Activated CD8-positive, alpha-beta T cell treated with anti-CD3 and anti-CD28 coated beads, Interleukin-2, amount 10 ng/mL, durations not matched to agents 7 days and 5 days (primary cell): ENCODE results near the gene SHROOM4. TPM values are rescaled to one million over a fixed set of nuclear protein-coding genes. Genes with fewer than 3 reads are reported as not detected.

Experiments
- ATAC-seq: fragments of 150-1000 bp; cut with Tn5 transposase; one replicate; pipeline ENCODE4 v1.10.0; 2021; ENCODE audit warnings: moderate library complexity
- CTCF ChIA-PET: fragments of 350-600 bp; sonication (Branson Sonifier 250); formaldehyde crosslinking; loops from one replicate; lab custom pipeline; 2021; ENCODE audit warnings: antibody characterized with exemption; lab: Charles Lee
- POLR2A ChIA-PET: fragments of 350-600 bp; sonication (Branson Sonifier 250); formaldehyde crosslinking; loops from one replicate; lab custom pipeline; 2021; ENCODE audit warnings: antibody characterized with exemption; lab: Charles Lee
- DNase-seq: peaks from one replicate; pipeline ENCODE4 v3.0.0-alpha.2; 2020
- H3K27ac Mint-ChIP-seq: one replicate; pipeline ENCODE4 v1.8.0; 2021; ENCODE audit warnings: mild to moderate bottlenecking, mixed read lengths
- H3K27me3 Mint-ChIP-seq: one replicate; pipeline ENCODE4 v1.8.0; 2021; ENCODE audit warnings: low read depth, mixed read lengths
- H3K36me3 Mint-ChIP-seq: one replicate; pipeline ENCODE4 v1.8.0; 2021; ENCODE audit warnings: low read depth, mixed read lengths
- H3K4me1 Mint-ChIP-seq: one replicate; pipeline ENCODE4 v1.8.0; 2021; ENCODE audit warnings: low read depth, mixed read lengths
- H3K4me3 Mint-ChIP-seq: one replicate; pipeline ENCODE4 v1.8.0; 2021; ENCODE audit warnings: mild to moderate bottlenecking, mixed read lengths
- H3K9me3 Mint-ChIP-seq: one replicate; pipeline ENCODE4 v1.8.0; 2022; ENCODE audit warnings: mixed read lengths; ENCODE audit not compliant: insufficient read depth
- total RNA-seq, 2 experiments: library from RNA; stranded (reverse); gene quantifications; one replicate each; pipeline ENCODE4 v1.2.3, GENCODE V29; 2021

SHROOM4 gene
- total RNA-seq, 2 experiments from 2014 or later, result not detected

DNA sequence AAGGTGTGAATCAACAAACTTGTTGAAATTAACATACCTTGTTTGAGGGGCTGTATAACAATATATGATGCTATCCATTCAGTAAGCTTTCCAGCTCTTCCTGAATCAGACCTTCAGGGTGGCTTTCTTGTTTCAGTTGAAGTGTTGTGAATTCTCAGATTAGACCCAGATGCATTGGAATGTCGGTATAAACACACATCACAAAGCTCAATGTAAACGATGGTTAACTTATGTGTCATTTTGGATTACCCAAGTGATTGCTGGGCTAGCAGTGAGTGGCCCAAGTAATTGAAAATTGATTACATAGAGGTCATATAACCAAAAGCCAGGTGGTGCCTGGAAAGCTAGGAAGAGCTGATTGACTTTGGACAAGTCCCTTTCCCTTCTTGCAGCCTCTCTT lies 115.0 kb downstream of the SHROOM4 start:
- no peak overlapping the region for H3K4me3 Mint-ChIP-seq
- no peaks in the 10 kb centered on the region for H3K4me1 Mint-ChIP-seq
- no peaks in the 10 kb centered on the region for H3K9me3 Mint-ChIP-seq
- ChIA-PET CTCF (no interaction called here), POLR2A (no interaction called here)
- no peak for DNase-seq
- peaks cover 4% of the 10 kb centered on the region for H3K27me3 Mint-ChIP-seq
- no peak for ATAC-seq
- H3K27ac Mint-ChIP-seq, result no peak overlapping the region
- no peaks in the 10 kb centered on the region for H3K36me3 Mint-ChIP-seq

GRCh38 chrX:50697691-50698090 lies 116.3 kb downstream of the SHROOM4 start:
- no peaks in the 10 kb centered on the region for H3K4me1 Mint-ChIP-seq
- ChIA-PET CTCF (no interaction called here), POLR2A (no interaction called here)
- peaks cover 7% of the 10 kb centered on the region for H3K27me3 Mint-ChIP-seq
- H3K36me3 Mint-ChIP-seq, result no peaks in the 10 kb centered on the region
- DNase-seq (no peak), ATAC-seq (no peak)
- no peak overlapping the region for H3K27ac Mint-ChIP-seq
- H3K9me3 Mint-ChIP-seq, result no peaks in the 10 kb centered on the region
- H3K4me3 Mint-ChIP-seq, result no peak overlapping the region

DNA sequence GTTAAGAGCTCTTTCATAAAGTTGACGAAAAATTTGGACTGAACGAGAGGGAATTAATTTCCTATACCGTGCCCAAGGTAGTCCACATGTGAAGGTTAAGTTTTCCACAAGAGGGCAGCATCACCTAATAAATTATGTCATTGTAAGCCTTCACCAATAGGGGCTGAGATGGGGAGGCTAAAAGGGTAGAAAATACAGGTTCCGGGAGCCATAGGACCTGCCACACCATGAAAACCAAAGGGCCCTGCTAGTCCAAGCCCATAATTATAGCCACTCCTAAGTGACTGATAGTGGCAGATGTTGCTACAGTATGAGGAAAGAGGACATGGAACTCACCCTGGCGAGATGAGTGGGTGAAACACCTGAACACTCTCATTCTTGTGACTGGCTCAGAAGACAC lies 122.2 kb downstream of the SHROOM4 start:
- ChIA-PET CTCF (interaction anchor here (0.8 to 1.2 kb wide), 6 partner anchors 9 to 251 kb away, joined by 3 to 5 read pairs (median 4); no protein-coding TSS in a partner anchor), POLR2A (no interaction called here)
- Mint-ChIP-seq H3K4me3 (no peak overlapping the region), H3K36me3 (no peaks in the 10 kb centered on the region), H3K9me3 (no peaks in the 10 kb centered on the region), H3K27me3 (peaks cover 7% of the 10 kb centered on the region), H3K4me1 (no peaks in the 10 kb centered on the region), H3K27ac (no peak overlapping the region)
- DNase-seq (peak; percentile 21), ATAC-seq (peak; percentile 58)

GRCh38 chrX:50684871-50685270 lies 129.1 kb downstream of the SHROOM4 start:
- no peak for ATAC-seq
- no peaks in the 10 kb centered on the region for H3K9me3 Mint-ChIP-seq
- H3K4me3 Mint-ChIP-seq, result no peak overlapping the region

GRCh38 chrX:50680990-50681389 lies 133.0 kb downstream of the SHROOM4 start:
- ChIA-PET CTCF (interaction anchor here (1.1 kb wide), 1 partner anchor 10 kb away, joined by 3 read pairs; no protein-coding TSS in a partner anchor), POLR2A (no interaction called here)
- no peaks in the 10 kb centered on the region for H3K9me3 Mint-ChIP-seq
- H3K27ac Mint-ChIP-seq, result no peak overlapping the region
- H3K4me3 Mint-ChIP-seq, result no peak overlapping the region
- no peak for DNase-seq
- no peak for ATAC-seq
- H3K27me3 Mint-ChIP-seq, result no peaks in the 10 kb centered on the region
- no peaks in the 10 kb centered on the region for H3K36me3 Mint-ChIP-seq
- H3K4me1 Mint-ChIP-seq, result no peaks in the 10 kb centered on the region

More at GRCh38 chrX:50684871-50685270, 129.1 kb downstream of the SHROOM4 start:
- Mint-ChIP-seq H3K27me3 (no peaks in the 10 kb centered on the region), H3K36me3 (no peaks in the 10 kb centered on the region), H3K4me1 (no peaks in the 10 kb centered on the region), H3K27ac (no peak overlapping the region)
- ChIA-PET POLR2A (no interaction called here), CTCF (no interaction called here)
- DNase-seq, result no peak

DNA sequence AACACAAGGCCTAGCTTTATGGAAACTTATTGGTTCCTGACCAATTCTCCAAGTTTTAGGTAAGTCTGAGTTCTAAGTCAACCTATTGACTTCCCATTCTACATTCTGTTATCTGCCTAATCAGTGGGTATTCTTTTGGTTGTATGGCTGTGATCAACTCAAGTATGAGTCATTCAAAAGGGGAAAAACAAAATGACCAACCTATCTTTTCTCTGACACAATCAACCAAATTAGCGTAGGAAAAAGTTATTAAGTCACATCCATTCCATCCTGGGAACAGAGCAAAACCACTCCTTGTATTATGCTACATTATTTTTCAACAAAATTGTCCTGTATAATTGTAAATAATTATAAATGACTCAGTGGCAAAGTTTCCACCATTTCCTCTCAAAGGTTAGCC lies 136.2 kb downstream of the SHROOM4 start:
- Mint-ChIP-seq H3K27me3 (no peaks in the 10 kb centered on the region), H3K4me3 (no peak overlapping the region), H3K27ac (no peak overlapping the region), H3K36me3 (no peaks in the 10 kb centered on the region), H3K4me1 (no peaks in the 10 kb centered on the region), H3K9me3 (no peaks in the 10 kb centered on the region)
- CTCF ChIA-PET, result interaction anchor here (1.7 kb wide), 1 partner anchor 14 kb away, joined by 3 read pairs; no protein-coding TSS in a partner anchor
- ATAC-seq, result no peak
- POLR2A ChIA-PET, result no interaction called here
- no peak for DNase-seq

DNA sequence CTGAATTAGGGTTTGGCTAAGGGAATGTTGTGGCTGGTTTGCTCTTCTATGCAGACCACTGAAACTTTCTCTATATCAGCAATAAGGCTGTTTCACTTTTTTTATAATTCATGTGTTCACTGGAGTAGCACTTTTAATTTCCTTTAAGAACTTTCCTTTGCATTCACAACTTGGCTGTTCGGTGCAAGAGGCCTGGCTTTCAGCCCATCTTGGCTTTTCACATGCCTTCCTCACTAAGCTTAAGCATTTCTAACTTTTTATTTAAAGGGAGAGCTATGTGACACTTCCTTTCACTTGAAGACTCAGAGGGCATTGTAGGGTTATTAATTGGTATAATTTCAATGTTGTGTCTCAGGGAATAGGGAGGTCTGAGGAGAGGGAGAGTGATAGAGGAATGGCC lies 142.3 kb downstream of the SHROOM4 start:
- CTCF ChIA-PET, result interaction anchor here (1.0 kb wide), 1 partner anchor 20 kb away, joined by 3 read pairs; no protein-coding TSS in a partner anchor
- Mint-ChIP-seq H3K36me3 (no peaks in the 10 kb centered on the region), H3K4me1 (no peaks in the 10 kb centered on the region), H3K27me3 (peaks cover 2% of the 10 kb centered on the region), H3K27ac (no peak overlapping the region), H3K4me3 (no peak overlapping the region), H3K9me3 (no peaks in the 10 kb centered on the region)
- DNase-seq (no peak), ATAC-seq (no peak)
- POLR2A ChIA-PET, result no interaction called here

DNA sequence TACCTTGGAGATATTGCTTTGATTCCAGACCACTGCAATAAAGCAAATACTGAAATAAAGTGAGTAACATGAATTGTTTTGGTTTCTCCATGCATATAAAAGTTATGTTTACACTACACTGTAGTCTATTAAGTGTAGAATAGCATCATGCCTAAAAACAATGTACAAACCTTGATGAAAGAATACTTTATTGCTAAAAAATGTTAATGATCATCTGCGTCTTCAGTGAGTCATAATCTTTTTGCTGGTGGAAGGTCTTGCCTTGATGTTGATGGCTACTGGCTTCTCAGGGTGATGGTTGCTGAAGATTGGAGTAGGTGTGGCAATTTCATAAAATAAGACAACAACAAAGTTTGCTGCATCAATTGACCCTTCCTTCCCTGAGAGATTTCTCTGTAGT lies 145.1 kb downstream of the SHROOM4 start:
- ChIA-PET CTCF (no interaction called here), POLR2A (no interaction called here)
- Mint-ChIP-seq H3K27ac (no peak overlapping the region), H3K4me1 (no peaks in the 10 kb centered on the region), H3K4me3 (no peak overlapping the region), H3K27me3 (peaks cover 6% of the 10 kb centered on the region), H3K36me3 (no peaks in the 10 kb centered on the region), H3K9me3 (no peaks in the 10 kb centered on the region)
- ATAC-seq (no peak), DNase-seq (no peak)

DNA sequence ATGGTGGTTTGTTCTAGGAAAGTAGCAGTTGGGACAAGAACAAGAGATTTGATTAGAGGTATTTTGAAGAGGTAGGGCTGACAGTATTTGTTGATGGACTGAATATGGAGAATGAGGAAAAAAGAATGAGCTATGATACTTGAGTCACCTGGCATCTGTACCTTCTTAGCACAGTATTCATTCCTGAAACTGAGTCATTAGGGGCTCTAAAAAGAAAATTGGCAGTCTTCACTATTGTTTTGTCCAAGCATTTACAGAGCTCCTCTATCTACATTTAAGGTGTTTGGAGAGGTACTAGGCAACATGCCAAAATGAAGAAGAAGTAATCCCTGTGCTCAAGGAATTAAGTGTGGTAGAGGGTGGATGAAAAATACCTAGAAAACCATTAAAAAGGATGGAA lies 165.8 kb downstream of the SHROOM4 start:
- Mint-ChIP-seq H3K27me3 (no peaks in the 10 kb centered on the region), H3K36me3 (no peaks in the 10 kb centered on the region), H3K9me3 (no peaks in the 10 kb centered on the region), H3K27ac (no peak overlapping the region), H3K4me3 (no peak overlapping the region), H3K4me1 (no peaks in the 10 kb centered on the region)
- CTCF ChIA-PET, result no interaction called here
- ATAC-seq (no peak), DNase-seq (no peak)
- POLR2A ChIA-PET, result no interaction called here

DNA sequence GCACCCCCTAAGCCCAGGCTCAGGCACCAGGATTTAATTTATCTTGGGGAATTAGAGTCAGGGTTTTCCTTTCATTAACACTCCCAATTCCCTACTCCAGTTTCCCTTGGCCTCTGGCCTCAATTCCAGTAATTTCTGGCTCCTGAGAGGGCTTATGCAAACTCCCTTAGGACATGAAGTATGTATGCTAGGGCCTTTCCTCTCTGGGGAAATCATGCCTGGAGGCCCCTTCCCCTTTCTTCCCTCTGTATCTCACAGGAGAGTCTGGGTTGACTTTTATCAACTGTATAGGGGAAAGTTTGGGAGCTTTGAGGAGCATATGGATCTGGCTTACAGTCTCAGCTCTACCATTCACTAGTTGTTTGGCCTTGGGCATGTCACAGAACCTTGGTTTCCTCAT lies 169.5 kb downstream of the SHROOM4 start:
- POLR2A ChIA-PET, result no interaction called here

GRCh38 chrX:50643525-50644137 lies 170.4 kb downstream of the SHROOM4 start:
- H3K4me1 Mint-ChIP-seq, result no peaks in the 10 kb centered on the region
- ChIA-PET CTCF (no interaction called here), POLR2A (no interaction called here)
- no peak overlapping the region for H3K27ac Mint-ChIP-seq
- DNase-seq, result no peak
- no peak overlapping the region for H3K4me3 Mint-ChIP-seq
- no peak for ATAC-seq
- no peaks in the 10 kb centered on the region for H3K36me3 Mint-ChIP-seq
- H3K9me3 Mint-ChIP-seq, result no peaks in the 10 kb centered on the region
- H3K27me3 Mint-ChIP-seq, result no peaks in the 10 kb centered on the region

More for the DNA sequence above, 169.5 kb downstream of the SHROOM4 start:
- no peaks in the 10 kb centered on the region for H3K4me1 Mint-ChIP-seq
- H3K27me3 Mint-ChIP-seq, result no peaks in the 10 kb centered on the region
- CTCF ChIA-PET, result no interaction called here
- no peaks in the 10 kb centered on the region for H3K9me3 Mint-ChIP-seq
- no peaks in the 10 kb centered on the region for H3K36me3 Mint-ChIP-seq
- DNase-seq (no peak), ATAC-seq (no peak)
- H3K27ac Mint-ChIP-seq, result no peak overlapping the region
- no peak overlapping the region for H3K4me3 Mint-ChIP-seq

- ChIA-PET CTCF (no interaction called here), POLR2A (no interaction called here)
- no peak for ATAC-seq
- H3K27me3 Mint-ChIP-seq, result no peaks in the 10 kb centered on the region
- no peaks in the 10 kb centered on the region for H3K9me3 Mint-ChIP-seq
- no peaks in the 10 kb centered on the region for H3K36me3 Mint-ChIP-seq
- H3K27ac Mint-ChIP-seq, result no peak overlapping the region
- H3K4me1 Mint-ChIP-seq, result no peaks in the 10 kb centered on the region
- no peak for DNase-seq
- no peak overlapping the region for H3K4me3 Mint-ChIP-seq
Measured at GRCh38 chrX:50638123-50638522, 175.9 kb downstream of the SHROOM4 start.
